GM19239 (cell line): Measurements from ENCODE around the gene PTCRA.
"Not testable (repeated sequence)": the region's sequence is repeated elsewhere in the genome, so short reads cannot be mapped to it uniquely, and the experiment has no call there.

Experiments
- DNase-seq: peaks from one replicate; pipeline ENCODE4 v3.0.0; 2011; ENCODE audit warnings: low spot score; ENCODE audit not compliant: insufficient read length
- FAIRE-seq: peaks from 2 replicates; lab custom pipeline; 2011; peaks lifted over from hg19 to GRCh38; lab: Jason Lieb, UNC

Gene PTCRA

DNA sequence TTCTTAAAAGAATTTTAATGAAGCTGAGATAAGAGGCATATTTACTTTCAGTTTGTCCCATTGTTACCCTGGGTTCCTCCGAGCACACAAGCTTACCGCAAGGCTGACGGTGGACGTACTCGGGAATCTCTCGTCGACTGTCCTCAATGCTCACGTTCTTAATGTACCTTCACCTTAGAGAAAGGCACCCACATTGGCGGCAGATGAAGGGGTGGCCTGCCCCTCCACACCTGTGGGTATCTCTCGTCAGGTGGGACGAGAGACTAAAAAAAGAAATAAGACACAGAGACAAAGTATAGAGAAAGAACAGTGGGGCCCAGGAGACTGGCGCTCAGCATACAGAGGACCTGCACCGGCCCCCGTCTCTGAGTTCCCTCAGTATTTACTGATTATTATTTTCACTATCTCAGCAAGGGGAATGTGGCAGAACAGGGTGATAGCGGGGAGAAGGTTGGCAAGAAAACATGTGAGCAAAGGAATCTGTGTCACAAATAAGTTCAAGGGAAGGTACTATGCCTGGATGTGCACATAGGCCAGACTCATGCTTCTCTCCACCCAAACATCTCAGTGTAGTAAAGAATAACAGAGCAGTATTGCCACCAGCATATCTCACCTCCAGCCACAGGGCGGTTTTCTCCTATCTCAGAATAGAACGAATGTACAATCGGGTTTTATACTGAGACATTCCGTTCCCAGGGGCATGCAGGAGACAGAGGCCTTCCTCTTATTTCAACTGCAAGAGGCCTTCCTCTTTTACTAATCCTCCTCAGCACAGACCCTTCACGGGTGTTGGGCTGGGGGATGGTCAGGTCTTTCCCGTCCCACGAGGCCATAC lies 13.2 kb upstream of the PTCRA start:
- FAIRE-seq, DNase-seq: not testable (repeated sequence)

DNA sequence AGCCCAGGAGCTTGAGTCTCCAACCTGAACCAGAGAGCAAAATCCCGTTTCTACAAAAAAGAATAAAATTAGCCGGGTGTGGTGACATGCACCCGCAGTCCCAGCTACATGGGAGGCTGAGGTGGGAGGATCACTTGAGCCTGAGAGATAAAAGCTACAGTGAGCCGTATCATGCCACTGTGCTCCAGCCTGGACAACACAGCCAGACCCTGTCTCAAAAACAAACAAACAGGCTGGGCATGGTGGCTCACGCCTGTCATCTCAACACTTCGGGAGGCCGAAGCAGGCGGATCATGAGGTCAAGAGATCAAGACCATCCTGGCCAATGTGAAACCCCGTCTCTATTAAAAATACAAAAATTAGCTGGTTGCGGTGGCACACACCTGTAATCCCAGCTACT lies 11.4 kb upstream of the PTCRA start:
- DNase-seq (no peak), FAIRE-seq (no peak)

DNA sequence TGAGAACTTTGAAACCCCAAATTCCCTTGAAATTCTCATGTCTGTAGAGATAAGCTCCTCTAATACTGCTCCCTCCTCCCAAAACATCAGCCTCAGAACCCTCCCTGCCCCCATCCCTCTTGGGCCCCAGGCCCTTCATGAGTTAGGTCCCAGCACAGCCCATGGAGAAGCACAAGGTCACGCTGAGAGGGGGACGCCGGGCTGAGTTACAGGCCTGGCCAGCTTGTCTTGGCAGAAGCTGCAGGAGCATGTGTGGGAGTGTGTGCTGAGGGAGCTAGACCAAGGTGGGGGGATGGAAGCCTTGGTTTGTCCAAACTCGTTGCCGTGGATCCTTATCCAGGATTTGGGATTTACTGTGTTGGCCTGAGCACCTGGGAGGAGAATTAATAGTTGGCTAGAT lies 8.5 kb upstream of the PTCRA start:
- DNase-seq (no peak), FAIRE-seq (no peak)

DNA sequence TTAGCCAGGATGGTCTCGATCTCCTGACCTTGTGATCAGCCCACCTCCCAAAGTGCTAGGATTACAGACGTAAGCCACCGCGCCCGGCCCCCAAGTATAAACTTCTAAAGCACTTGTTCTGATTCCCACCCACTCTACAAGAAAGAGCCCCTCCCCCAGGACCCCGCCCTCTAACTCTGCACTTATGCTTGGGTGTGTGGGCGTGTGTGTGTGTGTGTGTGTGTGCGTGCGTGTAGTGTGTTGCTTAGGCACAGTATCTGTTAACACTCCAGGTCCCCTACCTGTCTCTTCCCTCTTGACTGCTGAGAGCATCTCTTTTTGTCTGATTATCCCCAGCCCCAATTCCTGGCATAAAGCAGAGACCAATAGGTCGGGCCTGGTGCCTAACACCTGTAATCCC lies 6.0 kb upstream of the PTCRA start:
- FAIRE-seq (no peak), DNase-seq (no peak)

DNA sequence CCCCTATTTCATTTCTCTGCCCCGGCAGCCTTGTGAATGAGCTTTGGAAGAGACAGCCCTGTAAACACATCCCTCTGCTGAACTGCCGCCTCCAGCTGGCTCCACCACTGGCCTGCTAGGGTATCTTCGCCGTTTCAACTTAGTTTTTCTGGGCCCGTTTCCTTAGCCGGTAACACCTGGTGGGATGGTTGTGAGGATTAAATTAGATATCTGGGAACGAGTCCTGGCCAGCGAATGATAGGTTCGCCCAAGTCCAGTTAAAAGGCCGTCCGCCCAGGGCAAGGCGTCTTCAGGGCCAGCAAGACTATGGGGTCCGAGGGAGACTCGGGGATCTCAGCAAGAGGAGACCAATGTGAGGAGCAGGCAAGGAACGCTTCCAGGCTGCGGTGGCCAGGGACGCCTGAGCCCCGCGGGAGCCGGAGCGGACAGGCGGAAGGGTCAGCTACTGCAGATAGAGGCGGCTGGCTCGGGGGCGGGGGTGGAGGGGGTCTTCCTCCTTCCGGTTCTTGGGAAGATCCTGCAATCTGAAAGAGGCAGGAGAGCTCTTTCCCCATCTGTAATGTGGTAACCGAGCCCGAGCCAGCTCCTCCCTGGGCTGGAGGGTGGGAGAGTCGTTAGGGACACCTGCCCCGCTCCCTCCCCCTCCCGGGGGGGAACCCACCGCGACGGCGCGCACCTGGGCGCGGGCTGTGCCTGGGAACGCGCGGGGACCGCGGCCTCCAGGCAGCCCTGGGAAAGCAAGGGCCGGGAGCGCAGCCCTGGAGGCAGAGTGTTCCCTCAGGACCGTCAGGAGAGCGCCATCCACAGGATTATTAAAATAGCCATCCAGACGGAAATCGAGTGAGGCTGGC lies 4.5 kb upstream of the PTCRA start:
- FAIRE-seq (no peak), DNase-seq (no peak)

DNA sequence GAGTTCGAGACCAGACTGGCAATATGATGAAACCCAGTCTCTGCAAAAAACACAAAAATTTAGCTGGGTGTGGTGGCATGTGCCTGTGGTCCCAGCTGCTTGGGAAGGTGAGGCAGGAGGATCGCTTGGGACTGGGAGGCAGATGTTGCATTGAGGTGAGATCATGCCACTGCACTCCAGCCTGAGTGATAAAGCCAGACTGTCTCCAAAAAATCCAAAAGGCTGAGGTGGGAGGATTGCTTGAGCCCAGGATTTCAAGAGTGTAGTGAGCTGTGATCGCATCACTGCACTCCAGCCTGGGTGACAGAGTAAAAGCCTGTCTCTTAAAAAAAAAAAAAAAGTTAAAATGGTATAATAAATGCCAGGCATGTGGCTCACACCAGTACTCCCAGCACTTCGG lies 1.3 kb upstream of the PTCRA start:
- no peak for DNase-seq
- FAIRE-seq = no peak

DNA sequence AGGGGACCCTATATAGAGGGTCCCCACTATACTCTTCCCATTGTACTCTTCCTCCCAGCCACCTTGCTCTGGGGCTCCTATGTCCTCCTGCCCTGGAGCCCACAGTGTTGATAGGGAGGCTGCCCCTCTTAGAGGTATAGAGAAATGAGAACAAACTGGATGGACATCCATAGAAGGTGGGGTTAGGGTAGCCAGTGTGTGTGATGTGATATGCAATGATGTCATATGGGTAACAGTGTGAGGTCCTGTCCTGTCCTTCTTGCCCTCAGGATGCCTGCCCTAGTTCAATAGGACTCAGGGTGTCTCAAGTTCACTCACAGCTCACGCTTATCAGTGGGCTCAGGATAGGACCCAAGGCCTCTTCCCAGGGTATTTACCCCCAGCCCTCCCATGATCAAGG lies 435 bp downstream of the PTCRA start:
- FAIRE-seq (no peak), DNase-seq (no peak)

DNA sequence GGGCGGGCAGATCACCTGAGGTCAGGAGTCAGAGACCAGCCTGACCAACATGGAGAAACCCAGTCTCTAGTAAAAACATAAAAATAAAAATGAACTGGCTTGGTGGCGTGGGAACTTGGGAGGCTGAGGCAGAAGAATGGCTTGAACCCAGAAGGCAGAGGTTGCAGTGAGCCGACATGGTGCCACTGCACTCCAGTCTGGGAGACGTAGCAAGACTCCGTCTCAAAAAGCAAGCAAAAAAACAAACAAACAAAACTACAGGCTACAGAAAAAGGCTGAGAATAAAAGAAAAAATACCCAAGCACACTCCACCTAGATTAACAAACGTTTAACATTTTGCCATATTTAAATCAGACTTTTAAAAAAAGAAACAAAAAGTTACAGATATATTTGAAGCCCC lies 5.9 kb downstream of the PTCRA start:
- FAIRE-seq (no peak), DNase-seq (no peak)

DNA sequence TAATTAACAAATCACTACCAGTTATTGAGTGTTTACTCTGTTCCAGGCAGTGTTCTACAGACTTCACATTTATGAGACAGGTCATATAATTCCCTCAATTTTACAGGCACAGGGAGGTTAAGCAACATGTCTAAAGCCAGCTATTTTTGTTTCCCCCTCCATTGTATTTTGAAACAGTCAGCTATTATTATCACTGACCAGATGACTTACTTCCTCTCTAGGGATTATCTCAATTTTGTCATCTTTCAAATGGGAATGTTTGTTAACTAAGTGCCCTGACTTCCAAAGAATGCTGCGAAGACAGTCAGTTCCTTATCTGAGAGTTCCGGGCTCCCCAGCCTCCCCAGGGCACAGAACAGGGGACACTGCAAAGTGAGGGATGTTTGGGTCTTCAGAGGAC lies 7.8 kb downstream of the PTCRA start:
- DNase-seq (no peak), FAIRE-seq (no peak)

DNA sequence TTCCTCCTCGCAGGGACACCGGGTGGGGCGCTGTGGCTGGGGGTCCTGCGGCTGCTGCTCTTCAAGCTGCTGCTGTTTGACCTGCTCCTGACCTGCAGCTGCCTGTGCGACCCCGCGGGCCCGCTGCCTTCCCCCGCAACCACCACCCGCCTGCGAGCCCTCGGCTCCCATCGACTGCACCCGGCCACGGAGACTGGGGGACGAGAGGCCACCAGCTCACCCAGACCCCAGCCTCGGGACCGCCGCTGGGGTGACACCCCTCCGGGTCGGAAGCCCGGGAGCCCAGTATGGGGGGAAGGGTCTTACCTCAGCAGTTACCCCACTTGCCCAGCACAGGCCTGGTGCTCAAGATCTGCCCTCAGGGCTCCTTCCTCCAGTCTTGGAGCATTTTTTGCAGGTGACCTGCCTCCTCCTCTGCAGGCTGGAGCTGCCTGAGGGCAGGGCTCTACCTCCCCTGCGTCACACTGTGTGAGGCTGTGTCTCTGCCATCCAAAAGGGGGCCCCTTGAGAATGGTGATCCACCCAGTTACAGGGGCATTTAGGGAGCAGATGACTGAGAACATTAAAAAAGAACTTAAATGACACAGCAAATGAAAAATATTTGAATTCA lies 9.5 kb downstream of the PTCRA start:
- DNase-seq (no peak), FAIRE-seq (no peak)

DNA sequence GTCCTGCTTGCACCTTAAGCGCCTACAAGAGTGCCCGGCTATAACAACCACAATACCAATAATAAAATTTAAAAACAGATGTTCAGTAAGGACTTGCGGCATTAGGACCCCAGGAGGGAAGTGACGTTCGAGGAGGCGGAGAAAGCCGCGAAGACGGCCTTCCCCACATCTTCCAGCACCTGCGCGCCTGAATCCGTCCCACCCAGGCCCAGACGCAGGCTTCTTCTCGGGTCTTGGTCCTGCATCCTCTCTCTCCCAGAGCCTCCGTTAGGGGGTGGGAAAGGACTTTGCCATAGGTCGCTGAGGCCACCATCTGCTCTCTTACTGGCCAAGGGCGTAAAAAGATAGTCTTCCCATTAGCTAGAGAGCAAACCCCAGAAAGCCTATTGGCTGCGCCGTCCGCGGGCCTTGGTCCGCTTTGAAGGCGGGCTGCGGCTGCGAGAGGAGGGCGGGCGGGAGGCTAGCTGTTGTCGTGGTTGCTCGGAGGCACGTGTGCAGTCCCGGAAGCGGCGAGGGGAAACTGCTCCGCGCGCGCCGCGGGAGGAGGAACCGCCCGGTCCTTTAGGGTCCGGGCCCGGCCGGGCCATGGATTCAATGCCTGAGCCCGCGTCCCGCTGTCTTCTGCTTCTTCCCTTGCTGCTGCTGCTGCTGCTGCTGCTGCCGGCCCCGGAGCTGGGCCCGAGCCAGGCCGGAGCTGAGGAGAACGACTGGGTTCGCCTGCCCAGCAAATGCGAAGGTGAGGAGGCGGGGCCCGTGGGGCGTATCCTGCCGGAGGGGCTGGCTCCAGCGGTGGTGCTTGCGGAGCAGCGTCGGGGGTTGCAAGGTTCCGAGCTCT lies 13.3 kb downstream of the PTCRA start, which contains the start of gene CNPY3:
TSS of gene CNPY3 (plus strand) at position 495 of the 835 bp plus-strand sequence. CDS start at position 586, 91 bp downstream.
- FAIRE-seq = peak; percentile 97
- DNase-seq = peak; percentile 83

DNA sequence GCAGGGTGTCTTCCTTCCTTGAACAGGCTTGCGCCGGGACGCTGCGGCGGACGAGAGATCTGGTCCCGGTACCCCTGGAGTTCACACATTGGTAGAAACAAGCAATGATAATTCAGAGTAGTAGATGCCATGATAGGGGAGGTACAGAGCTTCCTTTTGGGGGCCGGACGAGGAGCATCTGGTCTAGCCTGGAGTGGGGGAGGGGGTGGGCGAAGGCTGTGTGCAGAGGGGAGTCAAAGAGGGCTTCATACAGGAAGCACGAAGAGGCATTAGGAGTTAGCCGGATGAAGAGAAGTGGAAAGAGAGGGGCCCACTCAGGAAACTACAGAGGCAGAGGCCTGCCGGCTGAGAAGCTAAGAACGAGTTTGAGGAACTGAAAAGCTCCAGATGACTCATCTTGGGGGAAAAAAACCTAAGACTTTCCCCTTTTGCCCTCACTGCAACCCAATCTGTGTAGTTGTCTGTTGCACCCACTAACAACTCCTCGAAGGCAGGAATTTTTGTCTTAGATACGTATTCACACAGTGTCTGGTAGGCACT lies 14.0 kb downstream of the PTCRA start:
- DNase-seq (peak; percentile 70), FAIRE-seq (no peak)

DNA sequence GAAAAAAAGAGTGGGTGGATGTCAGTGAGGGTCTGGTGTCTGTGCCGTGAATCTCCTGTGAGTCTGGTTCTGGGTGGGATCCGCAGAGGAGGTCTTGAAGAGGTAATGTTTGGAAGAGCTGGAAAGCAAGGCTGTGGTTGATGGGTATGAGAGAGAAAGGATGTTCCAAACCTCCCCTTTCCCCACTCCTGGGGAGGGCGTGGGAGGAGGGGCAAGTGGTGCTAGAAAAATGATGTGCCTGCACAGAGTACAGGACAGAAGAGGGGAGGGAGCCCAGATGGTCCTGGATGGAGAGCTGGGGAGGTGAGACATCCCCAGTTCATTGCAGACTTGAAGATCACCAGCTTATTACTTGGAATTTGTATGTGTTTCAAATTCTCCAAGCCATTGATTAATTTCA lies 16.6 kb downstream of the PTCRA start:
- DNase-seq (no peak), FAIRE-seq (no peak)

DNA sequence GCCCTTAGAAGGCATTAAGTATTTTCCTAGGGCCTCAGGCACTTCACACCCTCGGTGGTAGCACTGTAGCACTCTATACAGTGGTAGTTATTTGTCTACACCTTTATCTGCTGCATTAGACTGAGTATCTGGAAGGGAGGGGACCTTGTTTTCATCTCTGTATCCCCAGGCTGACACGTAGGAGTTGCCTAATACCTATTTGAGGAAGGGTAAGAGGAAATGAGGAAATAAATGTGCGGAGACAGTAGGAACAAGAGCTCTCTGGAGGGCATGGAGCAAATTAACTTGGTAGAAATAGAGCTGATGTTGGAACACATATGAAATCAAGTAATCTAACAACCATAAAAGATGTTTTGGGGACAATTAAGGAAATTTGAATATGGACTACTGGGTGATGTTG lies 17.4 kb downstream of the PTCRA start:
- FAIRE-seq (no peak), DNase-seq (no peak)

DNA sequence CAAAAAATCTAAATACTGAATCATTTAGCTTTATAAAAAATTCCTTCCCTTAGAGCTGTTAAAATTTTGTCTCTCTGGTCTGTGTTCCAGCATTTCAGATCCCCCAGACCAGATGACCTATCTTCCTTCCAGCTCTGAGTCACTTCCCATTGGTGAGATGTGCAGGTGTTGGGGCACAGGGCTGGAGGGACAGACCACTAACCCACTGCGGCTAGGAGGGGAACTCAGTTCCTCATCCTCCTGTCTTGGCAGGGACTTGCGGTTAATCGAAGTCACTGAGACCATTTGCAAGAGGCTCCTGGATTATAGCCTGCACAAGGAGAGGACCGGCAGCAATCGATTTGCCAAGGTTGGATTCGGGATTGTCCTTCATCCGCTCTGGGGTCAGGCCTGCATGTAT lies 19.5 kb downstream of the PTCRA start:
- DNase-seq (no peak), FAIRE-seq (no peak)

DNA sequence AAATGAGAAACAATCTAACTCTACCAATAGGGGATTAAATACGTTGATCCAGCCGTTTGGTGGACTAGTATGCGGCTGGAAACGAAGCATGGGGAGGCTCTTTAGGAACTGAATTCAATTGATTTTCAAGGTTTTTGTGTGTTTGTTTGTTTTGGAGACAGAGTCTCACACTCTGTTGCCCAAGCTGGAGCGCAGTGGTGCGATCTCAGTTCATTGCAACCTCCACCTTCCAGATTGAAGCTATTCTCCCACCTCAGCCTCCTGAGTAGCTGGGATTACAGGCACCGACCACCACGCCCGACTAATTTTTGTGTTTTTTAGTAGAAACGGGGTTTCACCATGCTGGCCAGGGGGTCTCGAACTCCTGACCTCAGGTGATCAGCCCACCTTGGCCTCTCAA lies 20.5 kb downstream of the PTCRA start:
- FAIRE-seq = no peak
- DNase-seq = no peak

DNA sequence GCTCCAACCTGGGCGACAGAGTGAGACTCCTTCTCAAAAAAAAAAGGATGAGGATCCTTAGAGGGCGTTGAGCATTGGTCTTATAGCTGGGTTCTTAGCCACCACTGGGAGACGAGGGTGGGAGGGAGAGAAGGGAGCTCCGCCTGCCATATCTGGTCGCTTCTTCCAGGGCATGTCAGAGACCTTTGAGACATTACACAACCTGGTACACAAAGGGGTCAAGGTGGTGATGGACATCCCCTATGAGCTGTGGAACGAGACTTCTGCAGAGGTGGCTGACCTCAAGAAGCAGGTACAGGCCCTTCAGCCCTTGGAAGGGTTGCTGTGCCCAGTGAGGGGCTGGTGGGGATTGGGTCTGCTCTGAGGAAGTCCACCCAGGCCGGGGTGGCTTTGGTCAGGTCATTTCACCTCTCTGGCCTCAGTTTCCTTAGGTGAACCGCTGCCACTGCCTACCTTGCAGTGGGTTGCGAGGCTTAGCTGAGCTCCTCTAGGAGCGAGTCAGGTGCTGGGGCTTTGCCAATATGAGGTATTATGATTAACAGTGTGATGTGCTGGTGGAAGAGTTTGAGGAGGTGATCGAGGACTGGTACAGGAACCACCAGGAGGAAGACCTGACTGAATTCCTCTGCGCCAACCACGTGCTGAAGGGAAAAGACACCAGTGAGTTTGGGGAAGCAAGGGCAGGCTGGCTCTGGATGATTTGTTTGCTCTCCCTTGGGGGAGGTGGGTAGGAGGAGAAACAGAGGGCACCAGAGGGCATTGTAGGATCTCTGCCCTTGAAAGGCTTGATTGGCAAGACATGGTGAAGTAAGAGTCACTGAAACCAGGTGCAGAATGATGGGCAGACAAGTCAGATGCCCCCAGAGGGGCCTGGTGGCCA lies 21.9 kb downstream of the PTCRA start:
- DNase-seq = no peak

DNA sequence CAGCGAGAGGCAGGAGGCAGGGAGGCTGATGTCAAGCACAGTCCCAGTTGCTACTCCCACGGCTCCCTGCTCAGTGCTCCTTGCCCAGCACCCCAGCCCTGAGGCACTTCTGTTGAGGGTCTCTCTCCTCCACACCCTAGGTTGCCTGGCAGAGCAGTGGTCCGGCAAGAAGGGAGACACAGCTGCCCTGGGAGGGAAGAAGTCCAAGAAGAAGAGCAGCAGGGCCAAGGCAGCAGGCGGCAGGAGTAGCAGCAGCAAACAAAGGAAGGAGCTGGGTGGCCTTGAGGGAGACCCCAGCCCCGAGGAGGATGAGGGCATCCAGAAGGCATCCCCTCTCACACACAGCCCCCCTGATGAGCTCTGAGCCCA lies 22.6 kb downstream of the PTCRA start:
- DNase-seq = no peak
- FAIRE-seq = no peak

More for the DNA sequence above, 21.9 kb downstream of the PTCRA start:
- FAIRE-seq = no peak
